Endothelial cell (in vitro differentiated cells): ENCODE measurements around the gene MGAT4C. TPM values are rescaled to one million over a fixed set of nuclear protein-coding genes. Genes with fewer than 3 reads are reported as not detected.

Experiments used
- DNase-seq: peaks from one replicate; pipeline ENCODE4 v3.0.0; 2021; ENCODE audit warnings: low spot score
- H3K27ac Mint-ChIP-seq: one replicate; pipeline ENCODE4 v1.8.0; 2021; ENCODE audit warnings: mixed read lengths, inconsistent platforms; ENCODE audit not compliant: unreplicated experiment
- H3K27me3 Mint-ChIP-seq: one replicate; pipeline ENCODE4 v1.8.0; 2021; ENCODE audit warnings: mild to moderate bottlenecking, moderate library complexity, mixed read lengths, inconsistent platforms; ENCODE audit not compliant: unreplicated experiment
- H3K36me3 Mint-ChIP-seq: one replicate; pipeline ENCODE4 v1.8.0; 2021; ENCODE audit warnings: mild to moderate bottlenecking, low read depth, mixed read lengths, inconsistent platforms; ENCODE audit not compliant: unreplicated experiment
- H3K4me1 Mint-ChIP-seq: one replicate; pipeline ENCODE4 v1.8.0; 2021; ENCODE audit warnings: mild to moderate bottlenecking, mixed read lengths, inconsistent platforms; ENCODE audit not compliant: unreplicated experiment
- H3K4me3 Mint-ChIP-seq: one replicate; pipeline ENCODE4 v1.8.0; 2021; ENCODE audit warnings: mild to moderate bottlenecking, mixed read lengths, inconsistent platforms; ENCODE audit not compliant: unreplicated experiment
- H3K9me3 Mint-ChIP-seq: one replicate; pipeline ENCODE4 v1.8.0; 2021; ENCODE audit warnings: mixed read lengths, inconsistent platforms; ENCODE audit not compliant: unreplicated experiment
- CTCF ChIP-seq: fragments of 200-600 bp; sonication (generic); IDR thresholded peaks from one replicate; pipeline ENCODE4 v1.5.0; 2021; ENCODE audit warnings: antibody characterized with exemption; ENCODE audit not compliant: unreplicated experiment
- total RNA-seq: library from RNA; stranded (reverse); fragmentation: NEBNext Ultra II Directional; extraction: Animal tissue kit (Norgen Biotek cat#: 25700); gene quantifications from one replicate; pipeline ENCODE4 v1.2.1, GENCODE V29; 2021; ENCODE audit not compliant: unreplicated experiment

Gene MGAT4C
- total RNA-seq, 1 donor from 2014 or later: 1.1 TPM

GRCh38 chr12:85975716-85976115 lies 280.5 kb downstream of the MGAT4C start:
- no peak for TF ChIP-seq CTCF
- no peaks in the 10 kb centered on the region for H3K27me3 Mint-ChIP-seq
- no peaks in the 10 kb centered on the region for H3K9me3 Mint-ChIP-seq
- no peaks in the 10 kb centered on the region for H3K36me3 Mint-ChIP-seq
- DNase-seq: no peak
- H3K4me3 Mint-ChIP-seq: no peak overlapping the region
- no peak overlapping the region for H3K27ac Mint-ChIP-seq
- peaks cover 10% of the 10 kb centered on the region for H3K4me1 Mint-ChIP-seq

- no peak overlapping the region for H3K4me3 Mint-ChIP-seq
- DNase-seq: no peak
Measured at GRCh38 chr12:85971800-85972199, 284.4 kb downstream of the MGAT4C start.

GRCh38 chr12:85968606-85969005 lies 287.6 kb downstream of the MGAT4C start:
- H3K9me3 Mint-ChIP-seq: no peaks in the 10 kb centered on the region
- H3K27me3 Mint-ChIP-seq: no peaks in the 10 kb centered on the region
- H3K4me3 Mint-ChIP-seq: no peak overlapping the region
- TF ChIP-seq CTCF: no peak
- H3K4me1 Mint-ChIP-seq: peaks cover 2% of the 10 kb centered on the region
- no peaks in the 10 kb centered on the region for H3K36me3 Mint-ChIP-seq
- no peak overlapping the region for H3K27ac Mint-ChIP-seq
- no peak for DNase-seq

More at GRCh38 chr12:85971800-85972199, 284.4 kb downstream of the MGAT4C start:
- no peaks in the 10 kb centered on the region for H3K36me3 Mint-ChIP-seq
- H3K9me3 Mint-ChIP-seq: no peaks in the 10 kb centered on the region
- peaks cover 10% of the 10 kb centered on the region for H3K4me1 Mint-ChIP-seq
- H3K27ac Mint-ChIP-seq: no peak overlapping the region
- TF ChIP-seq CTCF: no peak
- H3K27me3 Mint-ChIP-seq: no peaks in the 10 kb centered on the region

- H3K4me3 Mint-ChIP-seq: no peak overlapping the region
- DNase-seq: no peak
- no peak for TF ChIP-seq CTCF
Measured at GRCh38 chr12:85963326-85963725, 292.9 kb downstream of the MGAT4C start.

GRCh38 chr12:85956081-85956480 lies 300.1 kb downstream of the MGAT4C start:
- H3K27ac Mint-ChIP-seq: no peak overlapping the region
- H3K9me3 Mint-ChIP-seq: no peaks in the 10 kb centered on the region
- TF ChIP-seq CTCF: no peak
- H3K36me3 Mint-ChIP-seq: no peaks in the 10 kb centered on the region
- no peak for DNase-seq
- H3K4me1 Mint-ChIP-seq: peaks cover 7% of the 10 kb centered on the region
- no peaks in the 10 kb centered on the region for H3K27me3 Mint-ChIP-seq
- no peak overlapping the region for H3K4me3 Mint-ChIP-seq

More at GRCh38 chr12:85963326-85963725, 292.9 kb downstream of the MGAT4C start:
- H3K9me3 Mint-ChIP-seq: no peaks in the 10 kb centered on the region
- no peak overlapping the region for H3K27ac Mint-ChIP-seq
- no peaks in the 10 kb centered on the region for H3K36me3 Mint-ChIP-seq
- H3K27me3 Mint-ChIP-seq: no peaks in the 10 kb centered on the region
- H3K4me1 Mint-ChIP-seq: no peaks in the 10 kb centered on the region
